ENCODE measurements around the gene ADARB1. TPM values are rescaled to one million over a fixed set of nuclear protein-coding genes. Genes with fewer than 3 reads are reported as not detected.

ADARB1 gene
- polyA plus RNA-seq, 3 donors = 0.40 to 2.6 (median 1.0) TPM

GRCh38 chr21:45224189-45224938, 150.0 kb downstream of the ADARB1 start:
- H3K27me3 Mint-ChIP-seq (ENCODE audit: low read depth in 3 of 3) = peaks cover 2 to 7% (median 5%) of the 10 kb centered on the region in 3 donors
- intact Hi-C loops (cut with micrococcal nuclease) = no loop called here
- Histone ChIP-seq H3K27me3 (ENCODE audit: control insufficient read depth in 2 of 2, insufficient read depth in 2 of 2, low read length in 2 of 2) (no peaks in the 10 kb centered on the region), H4K20me1 (ENCODE audit: insufficient read depth, low read length) (no peaks in the 10 kb centered on the region), H3K9ac (ENCODE audit: insufficient read depth, low read length, poor library complexity, severe bottlenecking) (no peak overlapping the region), H3K4me2 (replicated peaks; ENCODE audit: extremely low read depth, low read length, poor library complexity, severe bottlenecking) (no peak overlapping the region), H3K4me3 (replicated peaks in 1 of 3; ENCODE audit: low read depth in 2 of 3, low read length in 3 of 3) (no peak overlapping the region), H3K79me2 (ENCODE audit: insufficient read depth, low read length) (no peaks in the 10 kb centered on the region), H2AFZ (ENCODE audit: insufficient read depth, low read depth, low read length, poor library complexity, severe bottlenecking) (no peak overlapping the region), H3K4me1 (ENCODE audit: control insufficient read depth in 1 of 2, insufficient read depth in 2 of 2, low read length in 2 of 2) (no peaks in the 10 kb centered on the region), H3K9me3 (replicated peaks in 1 of 2; ENCODE audit: control insufficient read depth in 1 of 2, insufficient read depth in 1 of 2, low read length in 2 of 2) (no peaks in the 10 kb centered on the region), H3K27ac (ENCODE audit: low read depth in 1 of 2, low read length in 2 of 2) (no peak overlapping the region), H3K36me3 (replicated peaks in 1 of 2; ENCODE audit: control insufficient read depth in 1 of 2, insufficient read depth in 2 of 2, low read length in 2 of 2) (no peaks in the 10 kb centered on the region)
- peaks cover 3% of the 10 kb centered on the region for H3K4me1 Mint-ChIP-seq
- no peak for DNase-seq
- WGBS (ENCODE audit: insufficient coverage) = 89% methylated on average over 11 of the region's 24 CpGs
- peak overlapping the region in 1 of 7 donors; percentile 14 for H3K27ac Mint-ChIP-seq
- peaks cover 0 to 4% (median 0%) of the 10 kb centered on the region in 7 donors for H3K9me3 Mint-ChIP-seq
- peaks cover 4 to 14% of the 10 kb centered on the region in 2 donors for H3K36me3 Mint-ChIP-seq
- H3K4me3 Mint-ChIP-seq = no peak overlapping the region
- TF ChIP-seq CTCF (IDR thresholded peaks at IDR 0.05) = no peak

GRCh38 chr21:45225041-45225740, 150.8 kb downstream of the ADARB1 start:
- no peak for TF ChIP-seq CTCF (IDR thresholded peaks at IDR 0.05)
- H3K27ac Mint-ChIP-seq = no peak overlapping the region
- Histone ChIP-seq H3K79me2 (ENCODE audit: insufficient read depth, low read length) (no peaks in the 10 kb centered on the region), H3K9me3 (replicated peaks in 1 of 2; ENCODE audit: control insufficient read depth in 1 of 2, insufficient read depth in 1 of 2, low read length in 2 of 2) (no peaks in the 10 kb centered on the region), H2AFZ (ENCODE audit: insufficient read depth, low read depth, low read length, poor library complexity, severe bottlenecking) (no peak overlapping the region), H3K36me3 (replicated peaks in 1 of 2; ENCODE audit: control insufficient read depth in 1 of 2, insufficient read depth in 2 of 2, low read length in 2 of 2) (no peaks in the 10 kb centered on the region), H3K4me3 (replicated peaks in 1 of 3; ENCODE audit: low read depth in 2 of 3, low read length in 3 of 3) (no peak overlapping the region), H3K27ac (ENCODE audit: low read depth in 1 of 2, low read length in 2 of 2) (no peak overlapping the region), H4K20me1 (ENCODE audit: insufficient read depth, low read length) (no peaks in the 10 kb centered on the region), H3K27me3 (ENCODE audit: control insufficient read depth in 2 of 2, insufficient read depth in 2 of 2, low read length in 2 of 2) (no peaks in the 10 kb centered on the region), H3K9ac (ENCODE audit: insufficient read depth, low read length, poor library complexity, severe bottlenecking) (no peak overlapping the region), H3K4me2 (replicated peaks; ENCODE audit: extremely low read depth, low read length, poor library complexity, severe bottlenecking) (no peak overlapping the region), H3K4me1 (ENCODE audit: control insufficient read depth in 1 of 2, insufficient read depth in 2 of 2, low read length in 2 of 2) (no peaks in the 10 kb centered on the region)
- H3K4me3 Mint-ChIP-seq = no peak overlapping the region
- peaks cover 4 to 14% of the 10 kb centered on the region in 2 donors for H3K36me3 Mint-ChIP-seq
- peaks cover 3% of the 10 kb centered on the region for H3K4me1 Mint-ChIP-seq
- H3K9me3 Mint-ChIP-seq = peaks cover 0 to 4% (median 0%) of the 10 kb centered on the region in 7 donors
- intact Hi-C loops (cut with micrococcal nuclease) = no loop called here
- WGBS (ENCODE audit: insufficient coverage) = 100% methylated on average over 2 of the region's 11 CpGs
- H3K27me3 Mint-ChIP-seq (ENCODE audit: low read depth in 3 of 3) = peaks cover 5 to 7% (median 7%) of the 10 kb centered on the region in 3 donors
- no peak for DNase-seq

Measured in CD14-positive monocyte (primary cell).